ENCODE data around the gene GDPD4.

GDPD4 gene

DNA sequence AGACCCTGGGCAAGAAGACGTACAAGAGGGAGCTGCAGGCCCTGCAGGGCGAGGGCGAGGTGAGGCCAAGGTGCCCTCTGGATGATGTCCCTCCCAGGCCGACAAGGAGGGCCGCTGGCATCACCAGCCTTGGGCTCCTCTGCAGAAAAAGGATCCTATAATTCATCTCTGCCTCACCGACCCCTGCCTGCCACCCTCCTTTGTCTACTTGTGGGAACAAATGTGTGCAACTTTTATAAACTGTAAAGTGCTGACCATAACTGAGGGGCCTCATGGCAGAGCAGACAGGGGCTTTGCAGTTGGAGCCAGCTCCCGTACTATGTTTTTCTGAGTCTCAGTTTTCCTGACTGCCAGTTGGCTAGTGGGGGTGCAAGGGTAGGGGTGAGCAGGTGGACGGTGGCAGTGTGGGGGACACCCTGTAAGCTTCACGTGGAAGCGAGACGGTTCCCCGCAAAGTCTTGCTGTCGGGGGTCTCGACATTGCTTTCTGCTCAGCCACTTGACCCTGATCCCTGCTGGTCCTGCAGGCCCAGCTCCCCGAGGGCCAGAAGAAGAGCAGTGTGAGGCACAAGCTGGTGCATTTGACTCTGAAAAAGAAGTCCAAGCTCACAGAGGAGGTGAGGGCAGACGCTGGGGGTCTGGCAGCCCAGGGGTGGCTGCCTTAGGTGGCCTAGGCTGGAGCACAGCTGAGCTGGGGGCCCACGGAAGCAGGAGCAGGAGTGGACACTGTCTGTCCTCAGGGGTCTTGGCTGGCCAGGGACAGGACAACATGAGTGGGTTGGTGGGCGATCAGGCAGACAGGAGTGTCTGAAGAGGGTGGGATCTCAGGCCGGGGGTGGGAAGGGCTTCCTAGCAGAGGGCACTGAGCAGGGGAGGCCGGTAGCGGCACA, 118.7 kb downstream of the GDPD4 start:
- H3K9me3 ChIP-seq (ENCODE audit: control insufficient read depth, insufficient read depth, low read length) = no peaks in the 10 kb centered on the region
- H3K27ac ChIP-seq (ENCODE audit: low read length) = no peak overlapping the region
- H3K27me3 ChIP-seq (ENCODE audit: control insufficient read depth, insufficient read depth, low read length) = no peaks in the 10 kb centered on the region
- no peaks in the 10 kb centered on the region; the same call in 1 of the 2 replicates for H3K36me3 ChIP-seq (ENCODE audit: control insufficient read depth, insufficient read depth, low read length)
- no CpG with 5 or more reads among the region's 21 CpGs for WGBS (ENCODE audit: insufficient coverage, insufficient read length)
- H3K4me3 ChIP-seq (ENCODE audit: low read length) = no peak overlapping the region
- no peak for DNase-seq (ENCODE audit: low read depth, low spot score)
- H3K4me1 ChIP-seq (ENCODE audit: control insufficient read depth, insufficient read depth, low read length) = no peaks in the 10 kb centered on the region

DNA sequence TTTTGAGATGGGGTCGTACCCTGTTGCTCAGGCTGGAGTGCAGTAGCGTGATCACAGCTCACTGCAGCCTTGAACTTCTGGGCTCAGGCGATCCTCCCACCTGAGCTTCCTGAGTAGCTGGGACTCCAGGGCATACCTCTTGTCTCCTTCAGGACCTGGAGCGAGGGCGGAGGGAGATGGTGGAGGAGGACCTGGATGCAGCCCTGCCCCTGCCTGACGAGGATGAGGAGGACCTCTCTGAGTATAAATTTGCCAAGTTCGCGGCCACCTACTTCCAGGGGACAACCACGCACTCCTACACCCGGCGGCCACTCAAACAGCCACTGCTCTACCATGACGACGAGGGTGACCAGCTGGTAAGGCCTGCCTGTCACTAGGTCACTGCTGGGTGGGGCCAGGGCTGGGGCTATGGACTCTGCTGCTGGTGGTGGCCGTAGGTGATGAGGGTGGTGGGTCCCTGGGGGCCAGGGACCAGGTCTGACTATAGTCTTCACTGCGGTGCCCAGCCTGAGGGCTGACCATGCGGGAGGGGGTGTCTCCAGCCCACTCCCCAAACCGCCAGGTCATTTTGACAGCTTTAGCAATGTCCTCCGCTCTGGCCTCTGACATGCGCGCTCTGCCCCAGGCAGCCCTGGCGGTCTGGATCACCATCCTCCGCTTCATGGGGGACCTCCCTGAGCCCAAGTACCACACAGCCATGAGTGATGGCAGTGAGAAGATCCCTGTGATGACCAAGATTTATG, 119.5 kb downstream of the GDPD4 start:
- H3K27me3 ChIP-seq (ENCODE audit: control insufficient read depth, insufficient read depth, low read length) = no peaks in the 10 kb centered on the region
- no peak overlapping the region for H3K4me3 ChIP-seq (ENCODE audit: low read length)
- H3K4me1 ChIP-seq (ENCODE audit: control insufficient read depth, insufficient read depth, low read length) = no peaks in the 10 kb centered on the region
- H3K36me3 ChIP-seq (ENCODE audit: control insufficient read depth, insufficient read depth, low read length) = no peaks in the 10 kb centered on the region; the same call in 1 of the 2 replicates
- DNase-seq (ENCODE audit: low read depth, low spot score) = no peak
- no peak overlapping the region for H3K27ac ChIP-seq (ENCODE audit: low read length)
- H3K9me3 ChIP-seq (ENCODE audit: control insufficient read depth, insufficient read depth, low read length) = no peaks in the 10 kb centered on the region
- no CpG with 5 or more reads among the region's 22 CpGs for WGBS (ENCODE audit: insufficient coverage, insufficient read length)

DNA sequence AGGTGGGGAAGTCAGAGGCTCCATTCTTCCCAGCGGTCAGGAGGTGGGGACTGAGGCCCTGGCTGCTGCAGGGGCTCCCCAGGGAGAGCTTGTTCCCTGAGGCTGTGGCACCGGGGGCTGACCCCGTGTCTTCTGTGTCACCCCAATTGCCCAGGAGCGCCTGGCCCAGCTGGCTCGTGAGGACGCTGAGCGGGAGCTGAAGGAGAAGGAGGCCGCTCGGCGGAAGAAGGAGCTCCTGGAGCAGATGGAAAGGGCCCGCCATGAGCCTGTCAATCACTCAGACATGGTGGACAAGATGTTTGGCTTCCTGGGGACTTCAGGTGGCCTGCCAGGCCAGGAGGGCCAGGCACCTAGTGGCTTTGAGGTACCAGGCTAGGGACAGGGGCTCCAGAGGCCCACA, 120.3 kb downstream of the GDPD4 start:
- DNase-seq (ENCODE audit: low read depth, low spot score) = no peak
- H3K9me3 ChIP-seq (ENCODE audit: control insufficient read depth, insufficient read depth, low read length) = no peaks in the 10 kb centered on the region
- H3K4me1 ChIP-seq (ENCODE audit: control insufficient read depth, insufficient read depth, low read length) = peaks cover 4% of the 10 kb centered on the region; the same call in 1 of the 2 replicates
- no peaks in the 10 kb centered on the region for H3K27me3 ChIP-seq (ENCODE audit: control insufficient read depth, insufficient read depth, low read length)
- H3K27ac ChIP-seq (ENCODE audit: low read length) = no peak overlapping the region
- no peaks in the 10 kb centered on the region; the same call in 1 of the 2 replicates for H3K36me3 ChIP-seq (ENCODE audit: control insufficient read depth, insufficient read depth, low read length)
- WGBS (ENCODE audit: insufficient coverage, insufficient read length) = no CpG with 5 or more reads among the region's 11 CpGs
- no peak overlapping the region for H3K4me3 ChIP-seq (ENCODE audit: low read length)

DNA sequence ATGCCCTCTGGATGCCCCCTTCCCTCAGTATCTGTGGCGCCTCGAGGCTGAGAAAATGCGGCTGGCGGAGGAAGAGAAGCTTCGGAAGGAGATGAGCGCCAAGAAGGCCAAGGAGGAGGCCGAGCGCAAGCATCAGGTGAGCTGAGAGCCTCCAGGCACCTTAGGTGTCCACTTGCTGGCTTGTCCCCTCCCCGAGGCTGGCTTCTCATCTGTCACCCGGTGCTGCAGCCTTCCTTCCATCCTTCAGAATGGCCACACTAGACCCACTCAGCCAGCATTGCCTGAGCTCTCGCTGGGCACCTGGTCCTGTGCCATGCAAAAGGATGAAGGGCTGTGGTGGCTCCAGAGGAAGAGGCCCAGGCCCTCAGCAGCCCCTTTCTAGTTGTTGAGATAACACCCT, 121.1 kb downstream of the GDPD4 start:
- no peak overlapping the region for H3K27ac ChIP-seq (ENCODE audit: low read length)
- no peaks in the 10 kb centered on the region for H3K27me3 ChIP-seq (ENCODE audit: control insufficient read depth, insufficient read depth, low read length)
- H3K36me3 ChIP-seq (ENCODE audit: control insufficient read depth, insufficient read depth, low read length) = no peaks in the 10 kb centered on the region; the same call in 1 of the 2 replicates
- H3K9me3 ChIP-seq (ENCODE audit: control insufficient read depth, insufficient read depth, low read length) = no peaks in the 10 kb centered on the region
- peaks cover 8% of the 10 kb centered on the region for H3K4me1 ChIP-seq (ENCODE audit: control insufficient read depth, insufficient read depth, low read length)
- H3K4me3 ChIP-seq (ENCODE audit: low read length) = no peak overlapping the region
- no CpG with 5 or more reads among the region's 11 CpGs for WGBS (ENCODE audit: insufficient coverage, insufficient read length)
- no peak for DNase-seq (ENCODE audit: low read depth, low spot score)

- no peaks in the 10 kb centered on the region; the same call in 1 of the 2 replicates for H3K36me3 ChIP-seq (ENCODE audit: control insufficient read depth, insufficient read depth, low read length)
- no peak overlapping the region for H3K4me3 ChIP-seq (ENCODE audit: low read length)
- H3K27ac ChIP-seq (ENCODE audit: low read length) = no peak overlapping the region
- WGBS (ENCODE audit: insufficient coverage, insufficient read length) = no CpG with 5 or more reads among the region's 19 CpGs
- no peaks in the 10 kb centered on the region for H3K9me3 ChIP-seq (ENCODE audit: control insufficient read depth, insufficient read depth, low read length)
- peaks cover 11% of the 10 kb centered on the region for H3K4me1 ChIP-seq (ENCODE audit: control insufficient read depth, insufficient read depth, low read length)
- no peaks in the 10 kb centered on the region for H3K27me3 ChIP-seq (ENCODE audit: control insufficient read depth, insufficient read depth, low read length)
- no peak for DNase-seq (ENCODE audit: low read depth, low spot score)
Measured at GRCh38 chr11:77179681-77180080, 121.8 kb downstream of the GDPD4 start.

GRCh38 chr11:77179048-77179447, 122.4 kb downstream of the GDPD4 start:
- Histone ChIP-seq H3K4me1 (ENCODE audit: control insufficient read depth, insufficient read depth, low read length) (peaks cover 11% of the 10 kb centered on the region), H3K9me3 (ENCODE audit: control insufficient read depth, insufficient read depth, low read length) (no peaks in the 10 kb centered on the region), H3K36me3 (ENCODE audit: control insufficient read depth, insufficient read depth, low read length) (no peaks in the 10 kb centered on the region; the same call in 1 of the 2 replicates), H3K27ac (ENCODE audit: low read length) (no peak overlapping the region), H3K27me3 (ENCODE audit: control insufficient read depth, insufficient read depth, low read length) (no peaks in the 10 kb centered on the region), H3K4me3 (ENCODE audit: low read length) (no peak overlapping the region)
- no peak for DNase-seq (ENCODE audit: low read depth, low spot score)
- WGBS (ENCODE audit: insufficient coverage, insufficient read length) = no CpG with 5 or more reads among the region's 5 CpGs

DNA sequence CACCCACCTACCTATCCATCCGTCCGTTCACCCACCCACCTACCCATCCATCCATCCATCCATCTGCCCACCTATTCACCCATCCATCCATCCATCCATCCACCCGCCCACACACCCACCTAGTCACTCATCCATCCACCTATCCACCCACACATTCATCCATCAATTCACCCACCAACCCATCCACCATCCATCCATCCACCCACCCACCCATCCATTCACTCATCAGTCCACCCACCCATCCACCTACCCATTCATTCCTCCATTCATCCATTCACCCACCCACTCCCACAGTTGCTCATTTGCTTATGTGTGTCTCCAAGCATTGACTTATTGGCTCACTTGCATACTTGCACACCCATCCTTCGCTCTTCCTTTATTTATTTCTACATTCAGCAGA, 123.3 kb downstream of the GDPD4 start:
- no peaks in the 10 kb centered on the region for H3K9me3 ChIP-seq (ENCODE audit: control insufficient read depth, insufficient read depth, low read length)
- no peak for DNase-seq (ENCODE audit: low read depth, low spot score)
- WGBS (ENCODE audit: insufficient coverage, insufficient read length) = no CpG with 5 or more reads among the region's 4 CpGs
- H3K4me1 ChIP-seq (ENCODE audit: control insufficient read depth, insufficient read depth, low read length) = peaks cover 11% of the 10 kb centered on the region
- H3K36me3 ChIP-seq (ENCODE audit: control insufficient read depth, insufficient read depth, low read length) = no peaks in the 10 kb centered on the region; the same call in 1 of the 2 replicates
- no peak overlapping the region for H3K4me3 ChIP-seq (ENCODE audit: low read length)
- H3K27me3 ChIP-seq (ENCODE audit: control insufficient read depth, insufficient read depth, low read length) = no peaks in the 10 kb centered on the region
- no peak overlapping the region for H3K27ac ChIP-seq (ENCODE audit: low read length)

- Histone ChIP-seq H3K4me1 (ENCODE audit: control insufficient read depth, insufficient read depth, low read length) (peaks cover 13% of the 10 kb centered on the region), H3K9me3 (ENCODE audit: control insufficient read depth, insufficient read depth, low read length) (no peaks in the 10 kb centered on the region), H3K27me3 (ENCODE audit: control insufficient read depth, insufficient read depth, low read length) (no peaks in the 10 kb centered on the region), H3K4me3 (ENCODE audit: low read length) (no peak overlapping the region), H3K27ac (ENCODE audit: low read length) (no peak overlapping the region), H3K36me3 (ENCODE audit: control insufficient read depth, insufficient read depth, low read length) (no peaks in the 10 kb centered on the region; the same call in 1 of the 2 replicates)
- no peak for DNase-seq (ENCODE audit: low read depth, low spot score)
- no CpG with 5 or more reads among the region's 9 CpGs for WGBS (ENCODE audit: insufficient coverage, insufficient read length)
Measured at GRCh38 chr11:77176996-77177395, 124.5 kb downstream of the GDPD4 start.

- Histone ChIP-seq H3K4me1 (ENCODE audit: control insufficient read depth, insufficient read depth, low read length) (peaks cover 15% of the 10 kb centered on the region), H3K27ac (ENCODE audit: low read length) (no peak overlapping the region), H3K9me3 (ENCODE audit: control insufficient read depth, insufficient read depth, low read length) (no peaks in the 10 kb centered on the region), H3K27me3 (ENCODE audit: control insufficient read depth, insufficient read depth, low read length) (no peaks in the 10 kb centered on the region), H3K4me3 (ENCODE audit: low read length) (no peak overlapping the region), H3K36me3 (ENCODE audit: control insufficient read depth, insufficient read depth, low read length) (no peaks in the 10 kb centered on the region; the same call in 1 of the 2 replicates)
- no CpG with 5 or more reads among the region's 12 CpGs for WGBS (ENCODE audit: insufficient coverage, insufficient read length)
- no peak for DNase-seq (ENCODE audit: low read depth, low spot score)
Measured at GRCh38 chr11:77175869-77176539, 125.5 kb downstream of the GDPD4 start.
